Coronary artery (tissue), 2 donors: Measurements from ENCODE around the gene ELOVL1.

Experiments
- DNase-seq: peaks from one replicate; pipeline ENCODE4 v3.0.0-alpha.2; 2017; ENCODE audit warnings: low spot score
- H3K27ac ChIP-seq, 2 donors: fragments of 200-600 bp; sonication (generic); one replicate each; pipeline ENCODE4 v1.5.1; 2016 to 2019
- H3K4me3 ChIP-seq: fragments of 200-600 bp; sonication (generic); 2 replicates; pipeline ENCODE4 v1.5.1; 2016; ENCODE audit warnings: mild to moderate bottlenecking, moderate library complexity
- TF ChIP-seq, protein P1 (sequence below): fragments of 200-600 bp; sonication (generic); IDR thresholded peaks from one replicate; pipeline ENCODE4 v1.5.1; 2019; ENCODE audit warnings: antibody characterized with exemption

The ELOVL1 gene

GRCh38 chr1:43389326-43390313 is 21.8 kb upstream of the ELOVL1 start, which contains the start of the genes MED8 and SZT2:
TSS of gene MED8 (minus strand) at chr1:43389800. CDS start at chr1:43389764, 36 bp downstream.
TSS of gene SZT2 (plus strand) at chr1:43389899. CDS start at chr1:43389969, 70 bp downstream.
- DNase-seq, result peak; percentile 96
- peak within 1 kb of the TSS; percentile 91 for H3K4me3 ChIP-seq
- TF ChIP-seq, protein P1, sequence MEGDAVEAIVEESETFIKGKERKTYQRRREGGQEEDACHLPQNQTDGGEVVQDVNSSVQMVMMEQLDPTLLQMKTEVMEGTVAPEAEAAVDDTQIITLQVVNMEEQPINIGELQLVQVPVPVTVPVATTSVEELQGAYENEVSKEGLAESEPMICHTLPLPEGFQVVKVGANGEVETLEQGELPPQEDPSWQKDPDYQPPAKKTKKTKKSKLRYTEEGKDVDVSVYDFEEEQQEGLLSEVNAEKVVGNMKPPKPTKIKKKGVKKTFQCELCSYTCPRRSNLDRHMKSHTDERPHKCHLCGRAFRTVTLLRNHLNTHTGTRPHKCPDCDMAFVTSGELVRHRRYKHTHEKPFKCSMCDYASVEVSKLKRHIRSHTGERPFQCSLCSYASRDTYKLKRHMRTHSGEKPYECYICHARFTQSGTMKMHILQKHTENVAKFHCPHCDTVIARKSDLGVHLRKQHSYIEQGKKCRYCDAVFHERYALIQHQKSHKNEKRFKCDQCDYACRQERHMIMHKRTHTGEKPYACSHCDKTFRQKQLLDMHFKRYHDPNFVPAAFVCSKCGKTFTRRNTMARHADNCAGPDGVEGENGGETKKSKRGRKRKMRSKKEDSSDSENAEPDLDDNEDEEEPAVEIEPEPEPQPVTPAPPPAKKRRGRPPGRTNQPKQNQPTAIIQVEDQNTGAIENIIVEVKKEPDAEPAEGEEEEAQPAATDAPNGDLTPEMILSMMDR, result no peak
- peak within 1 kb of the TSS; percentile 83 to 93 for H3K27ac ChIP-seq

DNA sequence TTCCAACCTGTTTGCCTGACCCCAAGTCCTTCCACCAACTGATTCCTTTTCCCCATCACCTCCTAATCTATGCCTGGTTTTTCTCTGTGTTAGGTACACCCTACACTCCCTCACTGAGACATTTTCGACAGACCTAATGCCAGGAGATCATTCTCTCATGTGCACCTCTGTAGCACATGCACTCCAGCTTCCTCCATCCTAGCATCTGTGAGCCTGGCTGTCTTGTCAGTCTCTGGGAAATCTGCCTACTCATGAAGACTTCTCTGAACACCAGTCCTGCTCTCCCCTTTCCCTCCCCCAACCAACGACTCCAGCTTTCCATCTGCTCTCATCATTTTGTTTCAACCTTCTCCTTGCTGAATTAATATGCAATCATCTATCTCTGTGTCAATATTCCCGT is 20.8 kb upstream of the ELOVL1 start:
- TF ChIP-seq, protein P1, result no peak
- DNase-seq, result no peak
- peak overlapping the region; percentile 91 for H3K4me3 ChIP-seq
- H3K27ac ChIP-seq, result peak overlapping the region; percentile 83 to 93

DNA sequence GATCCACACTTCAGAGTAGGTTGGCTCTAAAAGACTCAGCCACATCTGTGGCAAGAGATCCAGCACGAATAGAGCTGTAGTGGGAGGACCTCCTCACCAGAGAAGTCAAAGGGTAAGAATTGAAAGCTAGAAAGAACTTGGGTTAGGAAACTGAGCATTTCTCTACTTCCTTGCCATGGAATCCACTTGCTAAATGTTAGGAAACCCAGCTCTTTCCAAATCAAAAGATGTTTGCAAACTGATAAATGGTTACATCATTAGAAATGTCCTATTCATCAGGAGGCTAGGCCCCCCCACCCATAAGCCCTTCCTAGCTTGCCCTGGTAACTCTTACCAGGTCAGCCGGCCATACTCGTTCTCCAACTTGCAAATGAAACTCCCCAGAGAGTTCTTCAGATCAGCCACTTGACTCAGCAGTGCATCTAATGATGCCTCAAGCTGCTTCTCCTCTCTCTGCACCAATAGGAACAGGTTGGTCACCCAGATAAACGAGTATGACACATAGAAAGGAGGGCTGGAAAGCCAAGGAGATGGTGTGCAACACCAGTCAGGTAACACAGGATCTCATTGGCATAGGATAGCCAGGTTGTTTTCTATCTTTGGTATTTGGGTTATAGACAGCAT is 20.3 kb upstream of the ELOVL1 start:
- DNase-seq, result no peak
- TF ChIP-seq, protein P1, result no peak
- no peak overlapping the region for H3K27ac ChIP-seq
- H3K4me3 ChIP-seq, result peak overlapping the region; percentile 91

DNA sequence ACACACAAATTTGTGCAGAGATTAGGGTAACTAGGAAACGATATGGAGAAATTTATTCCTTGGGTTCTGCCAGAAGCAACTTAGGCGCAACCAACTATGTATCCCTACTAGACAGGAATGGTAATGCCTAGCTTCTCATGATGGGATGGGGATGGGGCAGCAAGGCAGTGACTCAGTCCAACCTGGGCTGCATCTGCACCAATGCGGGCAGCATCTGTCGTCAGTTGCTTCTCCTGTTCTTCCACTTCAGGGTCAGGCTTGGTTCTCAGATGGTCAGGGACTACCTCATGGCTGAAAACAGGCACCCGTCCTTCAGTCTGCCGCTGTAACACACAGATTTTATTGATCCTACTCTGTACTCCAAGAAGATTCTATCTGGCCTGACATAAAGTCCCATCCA is 18.9 kb upstream of the ELOVL1 start:
- TF ChIP-seq, protein P1, result no peak
- Histone ChIP-seq H3K27ac (no peak overlapping the region), H3K4me3 (no peak overlapping the region)
- no peak for DNase-seq

GRCh38 chr1:43383449-43383848 is 15.6 kb upstream of the ELOVL1 start:
- Histone ChIP-seq H3K4me3 (no peak overlapping the region), H3K27ac (no peak overlapping the region)
- TF ChIP-seq, protein P1, result no peak
- DNase-seq, result no peak

GRCh38 chr1:43382027-43382779 is 14.4 kb upstream of the ELOVL1 start:
- no peak for DNase-seq
- TF ChIP-seq, protein P1, result no peak
- Histone ChIP-seq H3K27ac (peak overlapping the region in 1 of 2 donors; percentile 58), H3K4me3 (no peak overlapping the region)
